HG03045 (cell line): ENCODE results near the gene ODAD4.

Source experiments
- ATAC-seq: cut with Tn5 transposase; IDR thresholded peaks from one replicate; pipeline ENCODE4 v1.9.1; 2021; ENCODE audit warnings: mild to moderate bottlenecking, moderate library complexity; ENCODE audit not compliant: unreplicated experiment

The ODAD4 gene

DNA sequence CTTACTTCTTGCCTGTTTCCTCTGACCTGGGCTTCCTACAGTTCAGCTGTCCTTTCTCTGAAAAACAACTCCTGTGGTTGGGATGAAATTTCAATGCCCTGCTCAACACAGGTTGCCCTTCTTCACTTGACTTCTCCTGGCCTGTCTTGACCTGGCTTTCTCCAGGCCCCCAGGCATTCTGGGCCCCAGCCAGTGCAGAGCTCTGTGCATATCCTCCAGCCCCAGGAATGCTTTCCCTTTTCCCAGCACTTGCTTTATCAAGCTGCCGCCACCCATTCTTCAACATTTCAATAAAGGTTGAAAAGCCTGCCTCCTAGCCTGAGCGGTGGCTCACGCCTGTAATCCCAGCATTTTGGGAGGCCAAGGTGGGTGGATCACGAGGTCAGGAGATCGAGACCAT lies 10.8 kb downstream of the ODAD4 start:
- no peak for ATAC-seq

DNA sequence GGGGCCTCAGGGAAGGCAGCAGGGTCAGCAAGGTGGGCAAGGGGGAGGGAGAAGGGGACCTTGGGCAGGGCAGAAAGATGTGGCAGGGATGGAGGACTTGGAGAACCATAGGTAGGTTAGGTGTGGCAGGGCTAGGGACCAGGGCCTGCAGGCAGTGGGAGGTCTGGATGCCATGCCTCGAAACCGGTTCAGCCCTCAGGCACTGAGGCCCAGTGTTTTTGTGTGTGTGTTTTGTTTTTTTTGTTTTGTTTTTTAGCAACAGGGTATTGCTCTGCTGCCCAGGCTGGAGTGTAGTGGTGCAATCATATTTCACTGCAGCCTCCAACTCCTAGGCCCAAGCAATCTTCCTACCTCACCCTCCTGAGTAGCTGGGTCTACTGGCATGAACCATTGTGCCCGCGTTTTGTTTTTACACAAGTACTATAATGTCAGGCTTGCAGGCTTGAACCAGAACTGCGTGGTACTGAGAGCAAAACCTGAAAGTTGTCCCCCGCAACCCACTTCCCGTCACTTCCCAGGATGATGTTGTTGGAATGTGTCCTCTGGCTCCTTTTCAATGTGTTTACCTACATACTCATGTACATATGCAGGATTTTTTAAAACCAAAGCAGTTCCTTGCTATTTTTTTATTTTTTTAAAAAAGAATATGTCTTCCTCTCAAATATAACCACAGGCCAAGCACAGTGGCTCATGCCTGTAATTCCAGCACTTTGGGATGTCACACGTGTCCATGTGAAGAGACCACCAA lies 12.4 kb downstream of the ODAD4 start:
- ATAC-seq, result no peak

DNA sequence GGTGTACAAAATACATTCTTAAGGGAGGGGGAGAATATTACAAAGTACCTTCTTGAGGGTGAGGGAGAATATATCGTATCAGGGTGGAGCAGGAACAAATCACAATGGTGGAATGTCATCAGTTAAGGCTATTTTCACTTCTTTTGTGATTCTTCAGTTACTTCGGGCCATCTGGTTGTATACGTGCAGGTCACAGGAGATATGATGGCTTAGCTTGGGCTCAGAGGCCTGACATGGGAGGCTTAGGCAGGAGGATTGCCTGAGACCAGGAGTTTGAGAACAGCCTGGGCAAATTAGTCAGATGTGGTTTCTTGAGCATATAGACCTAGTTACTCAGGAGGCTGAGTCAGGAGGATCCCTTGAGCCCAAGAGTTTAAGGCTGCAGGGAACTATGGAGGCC lies 13.1 kb downstream of the ODAD4 start:
- no peak for ATAC-seq

DNA sequence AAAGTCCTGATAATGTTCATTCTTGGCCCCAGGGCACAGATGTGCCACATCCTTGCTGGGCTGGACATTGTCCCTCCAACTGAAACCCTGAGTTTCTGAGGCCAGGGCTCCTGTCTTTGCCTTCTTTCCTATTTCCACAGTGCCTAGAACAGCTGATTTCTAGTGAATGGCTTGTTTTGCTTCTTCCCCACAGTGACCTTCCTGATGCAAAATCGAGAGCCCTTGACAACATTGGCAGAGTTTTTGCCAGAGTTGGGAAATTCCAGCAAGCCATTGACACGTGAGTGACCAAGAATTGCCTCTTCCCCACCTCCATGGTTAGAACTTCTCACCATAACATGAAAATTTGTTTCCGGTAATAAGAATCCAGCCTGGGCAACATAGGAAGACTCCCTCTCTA lies 14.5 kb downstream of the ODAD4 start:
- ATAC-seq, result no peak

DNA sequence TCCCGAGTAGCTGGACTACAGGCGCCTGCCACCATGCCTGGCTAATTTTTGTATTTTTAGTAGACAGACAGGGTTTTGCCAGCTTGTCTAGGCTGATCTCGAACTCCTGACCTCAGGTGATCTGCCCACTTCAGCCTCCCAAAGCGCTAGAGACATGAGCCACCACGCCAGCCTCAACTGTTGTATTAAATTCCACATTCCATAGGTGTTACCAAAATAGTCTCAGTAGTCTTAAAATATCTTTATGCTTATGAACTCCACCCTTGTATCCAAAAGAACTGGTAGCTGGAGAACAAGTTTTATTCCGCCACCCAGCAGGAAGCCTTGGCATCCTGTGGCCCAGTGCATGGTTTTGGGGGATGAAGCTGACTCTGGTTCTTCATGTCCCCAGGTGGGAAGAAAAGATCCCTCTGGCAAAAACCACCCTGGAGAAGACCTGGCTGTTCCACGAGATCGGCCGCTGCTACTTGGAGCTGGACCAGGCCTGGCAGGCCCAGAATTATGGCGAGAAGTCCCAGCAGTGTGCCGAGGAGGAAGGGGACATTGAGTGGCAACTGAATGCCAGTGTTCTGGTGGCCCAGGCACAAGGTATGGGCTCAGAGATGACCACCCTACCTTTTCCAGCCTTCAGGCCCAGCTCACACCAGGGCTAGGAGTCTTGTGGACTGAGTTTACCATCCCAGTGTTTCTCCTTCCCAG lies 18.5 kb downstream of the ODAD4 start:
- ATAC-seq, result no peak

DNA sequence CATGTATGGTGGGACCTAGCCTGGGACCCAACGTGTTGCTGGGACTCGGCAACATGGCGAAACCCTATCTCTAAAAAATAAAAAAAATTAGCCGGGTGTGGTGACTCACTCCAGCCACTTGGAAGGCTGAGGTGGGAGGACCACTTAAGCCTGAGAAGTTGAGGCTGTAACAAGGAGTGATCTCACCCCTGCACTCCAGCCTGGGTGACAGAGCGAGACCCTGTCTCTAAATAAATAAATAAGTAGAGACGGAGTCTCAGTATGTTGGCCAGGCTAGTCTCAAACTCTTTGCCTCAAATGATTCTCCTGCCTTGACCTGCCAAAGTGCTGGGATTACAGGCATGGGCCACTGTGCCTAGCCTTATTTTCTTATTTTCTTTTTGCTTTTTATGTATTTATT lies 26.1 kb downstream of the ODAD4 start:
- ATAC-seq, result no peak

DNA sequence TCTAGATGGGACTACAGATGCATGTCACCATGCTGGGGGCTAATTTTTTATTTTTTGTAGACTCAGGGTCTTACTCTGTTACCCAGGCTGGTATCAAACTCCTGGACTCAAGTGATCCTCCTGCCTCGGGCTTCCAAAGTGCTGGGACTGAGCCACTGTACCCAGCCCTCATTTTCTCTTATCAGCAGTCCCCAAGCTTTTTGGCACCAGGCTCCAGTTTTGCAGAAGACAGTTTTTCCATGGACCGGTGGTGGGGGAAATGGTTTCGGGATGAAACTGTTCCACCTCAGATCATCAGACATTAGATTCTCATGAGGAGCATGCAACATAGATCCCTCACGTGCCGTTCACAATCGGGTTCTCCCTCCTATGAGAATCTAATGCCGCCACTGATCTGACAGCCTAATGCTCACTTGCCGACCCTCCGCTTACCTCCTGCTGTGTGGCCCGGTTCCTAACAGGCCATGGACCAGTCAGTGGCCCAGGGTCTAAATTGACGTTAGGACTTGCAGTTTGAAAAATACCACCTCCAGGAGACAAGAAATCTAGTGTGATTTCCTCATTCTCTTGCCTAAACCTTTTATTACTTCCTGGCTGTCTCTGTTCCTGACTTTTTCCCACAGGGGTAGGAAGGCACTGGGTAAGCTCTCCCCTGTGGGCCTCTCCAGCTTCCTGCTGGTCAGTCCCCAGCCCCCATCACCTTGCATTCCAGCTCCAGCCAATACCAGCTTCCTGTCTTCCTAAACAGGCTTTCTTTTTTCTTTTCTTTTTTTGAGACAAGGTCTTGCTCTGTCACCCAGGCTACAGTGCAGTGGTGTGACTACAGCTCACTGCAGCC lies 26.8 kb downstream of the ODAD4 start:
- no peak for ATAC-seq

DNA sequence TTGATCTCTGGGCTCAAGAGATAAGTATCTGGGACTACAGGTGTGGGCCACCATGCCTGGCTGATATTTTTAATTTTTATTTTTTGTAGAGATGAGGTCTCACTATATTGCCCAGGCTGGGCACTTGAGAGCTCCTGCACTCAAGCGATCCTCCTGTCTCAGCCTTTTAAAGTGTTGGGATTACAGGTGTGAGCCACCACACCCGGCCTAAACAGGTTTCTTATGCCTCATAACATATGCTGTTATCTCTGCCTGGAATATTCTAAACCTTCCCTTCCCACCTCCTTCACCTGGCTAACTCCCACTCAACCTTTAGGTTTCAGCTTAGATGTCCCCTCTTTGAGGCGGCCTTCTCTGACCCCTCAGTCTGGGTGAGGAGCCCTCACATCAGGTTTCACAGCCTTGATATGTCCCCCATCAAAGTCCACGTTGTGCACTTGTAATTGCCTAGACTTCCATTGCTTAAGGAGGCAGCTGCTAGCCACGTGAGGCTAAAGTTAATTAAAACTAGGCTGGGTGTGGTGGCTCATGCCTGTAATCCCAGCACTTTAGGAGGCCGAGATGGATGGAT lies 27.5 kb downstream of the ODAD4 start:
- no peak for ATAC-seq

DNA sequence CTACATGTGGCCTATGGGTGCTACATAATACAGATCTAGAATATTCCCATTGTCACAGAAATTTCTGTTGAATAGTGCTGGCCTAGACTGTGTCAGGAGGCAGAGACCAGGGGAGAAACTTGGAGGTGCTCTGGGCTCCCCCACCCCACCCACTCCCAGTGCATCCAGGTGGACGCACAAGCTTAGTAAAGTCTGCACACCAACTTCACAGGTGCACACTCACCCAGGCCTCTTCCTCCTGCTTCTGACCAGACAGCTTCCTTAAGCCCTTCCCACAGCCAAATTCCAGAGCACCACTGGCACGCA lies 28.6 kb downstream of the ODAD4 start:
- ATAC-seq, result no peak

DNA sequence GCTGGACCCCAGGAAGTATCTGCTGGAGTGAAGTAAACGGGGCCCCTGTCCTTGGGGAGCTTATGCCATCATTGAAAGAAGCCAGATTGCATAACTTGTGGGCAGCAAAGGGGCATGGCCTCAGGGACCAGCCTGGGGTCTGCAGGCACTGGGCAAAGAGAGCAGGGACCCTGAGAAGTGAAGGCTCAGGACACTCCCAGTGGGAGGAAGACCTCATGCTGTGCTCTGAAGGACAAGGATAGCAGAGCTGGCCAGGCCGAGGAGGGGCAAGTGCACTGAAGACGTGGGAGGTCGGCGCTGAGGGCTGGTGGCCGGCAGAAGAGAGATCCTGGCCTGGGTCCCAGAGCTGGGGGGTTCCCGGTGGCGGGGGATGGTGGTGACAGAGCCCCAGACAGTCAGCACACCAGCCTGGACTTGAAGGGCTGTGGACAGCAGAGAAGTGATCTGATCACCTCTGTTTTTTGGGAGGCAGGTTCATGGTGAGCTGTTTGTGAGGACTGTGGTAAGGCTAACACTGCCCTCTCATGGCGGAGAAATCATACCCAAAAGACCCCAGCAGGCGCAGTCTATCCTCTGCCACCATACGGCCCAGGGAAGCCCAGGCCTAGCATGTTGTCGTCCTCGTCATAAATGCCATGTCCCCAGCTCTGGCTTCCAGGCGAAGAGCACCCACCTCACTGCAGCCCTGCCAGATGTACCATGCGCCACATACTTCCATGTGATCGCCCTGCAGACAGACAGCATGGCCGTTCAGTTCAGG lies 29.1 kb downstream of the ODAD4 start:
- ATAC-seq, result no peak

DNA sequence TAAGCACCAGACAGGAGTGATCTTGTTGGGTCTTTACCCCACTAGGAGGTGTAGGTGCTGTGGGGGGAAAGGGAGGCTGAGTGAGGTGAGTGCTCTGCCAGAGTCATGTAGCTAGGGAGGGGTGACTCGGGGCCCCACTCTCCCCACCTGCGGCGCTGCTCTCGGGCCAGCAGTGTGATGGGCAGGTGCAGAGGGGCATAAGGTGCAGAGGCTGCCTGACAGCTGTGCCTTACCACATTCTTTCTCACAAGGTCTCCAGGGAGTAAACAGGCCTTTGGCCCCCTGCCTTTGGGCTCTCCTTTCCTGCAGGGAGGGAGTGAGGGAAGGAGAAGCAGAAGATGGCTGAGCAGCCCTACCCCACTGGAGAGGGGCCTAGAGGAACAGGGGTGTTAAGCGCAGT lies 31.7 kb downstream of the ODAD4 start:
- ATAC-seq, result no peak

DNA sequence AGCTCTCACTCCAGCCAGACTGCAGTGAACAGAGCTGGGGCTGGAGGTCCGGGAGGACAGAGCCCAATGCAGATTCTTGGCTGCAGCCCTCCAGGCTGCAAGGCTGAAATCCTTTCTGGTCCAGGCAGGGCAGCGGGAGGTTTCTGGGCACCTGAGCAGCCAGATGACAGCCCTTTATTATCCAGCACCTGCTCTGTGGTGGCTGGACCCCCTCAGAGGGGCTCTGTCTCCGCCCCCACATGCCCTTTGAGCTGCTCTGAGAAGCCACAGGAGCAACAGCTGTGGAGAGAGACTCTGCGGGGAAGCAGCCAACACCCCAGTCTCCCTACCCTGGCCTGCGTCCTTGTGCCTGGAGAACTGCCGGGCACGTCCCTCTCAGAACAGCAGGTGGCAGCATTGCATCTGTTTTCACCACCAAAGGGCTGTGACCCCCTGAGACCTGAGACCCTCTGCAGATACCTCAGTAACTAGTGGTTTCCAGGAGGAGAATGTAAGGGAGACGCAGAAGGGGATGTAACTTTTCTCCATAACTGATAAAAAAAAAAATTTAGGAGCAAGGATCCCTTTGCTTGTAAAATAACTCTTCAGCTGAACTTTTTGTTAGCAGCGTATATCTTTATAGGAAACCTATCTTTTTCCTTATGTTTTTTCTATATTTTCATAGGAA lies 32.5 kb downstream of the ODAD4 start:
- no peak for ATAC-seq

DNA sequence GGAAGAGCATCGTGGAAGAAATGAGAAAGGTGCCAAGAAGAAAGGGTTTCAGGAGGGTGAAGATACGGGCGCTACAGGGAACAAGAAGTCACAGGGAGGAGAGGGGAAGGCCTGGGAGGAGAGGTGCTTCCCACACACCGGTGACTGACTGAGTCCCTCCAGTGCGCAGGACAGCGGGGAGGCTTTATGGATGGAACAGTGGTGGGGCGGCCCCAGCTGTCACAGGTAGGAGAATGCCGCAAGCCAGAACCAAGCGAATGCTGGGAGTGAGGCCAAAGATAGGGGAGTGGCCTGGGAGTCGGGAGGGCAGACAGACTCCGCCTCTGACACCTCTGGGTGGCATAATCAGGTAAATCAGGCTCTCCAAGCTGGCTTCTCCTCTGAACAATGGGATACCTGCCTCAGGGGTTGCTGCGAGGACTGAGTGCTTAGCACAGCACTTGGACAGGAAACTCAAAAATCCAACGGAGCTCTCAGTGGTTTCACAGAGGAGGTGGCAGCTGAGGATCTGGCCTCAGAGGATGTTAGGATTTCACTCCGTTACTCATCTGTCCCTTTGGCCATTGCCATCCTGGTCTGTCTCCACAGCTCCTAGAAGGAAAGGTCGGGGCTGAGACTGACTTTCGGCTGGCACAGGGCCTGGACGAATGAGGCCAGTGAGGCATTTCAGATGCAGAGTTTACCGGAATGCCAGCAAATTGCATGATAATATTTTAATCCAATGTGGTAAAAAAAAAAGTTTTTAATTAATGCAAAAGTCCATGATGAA lies 35.5 kb downstream of the ODAD4 start:
- peak; percentile 40 for ATAC-seq

DNA sequence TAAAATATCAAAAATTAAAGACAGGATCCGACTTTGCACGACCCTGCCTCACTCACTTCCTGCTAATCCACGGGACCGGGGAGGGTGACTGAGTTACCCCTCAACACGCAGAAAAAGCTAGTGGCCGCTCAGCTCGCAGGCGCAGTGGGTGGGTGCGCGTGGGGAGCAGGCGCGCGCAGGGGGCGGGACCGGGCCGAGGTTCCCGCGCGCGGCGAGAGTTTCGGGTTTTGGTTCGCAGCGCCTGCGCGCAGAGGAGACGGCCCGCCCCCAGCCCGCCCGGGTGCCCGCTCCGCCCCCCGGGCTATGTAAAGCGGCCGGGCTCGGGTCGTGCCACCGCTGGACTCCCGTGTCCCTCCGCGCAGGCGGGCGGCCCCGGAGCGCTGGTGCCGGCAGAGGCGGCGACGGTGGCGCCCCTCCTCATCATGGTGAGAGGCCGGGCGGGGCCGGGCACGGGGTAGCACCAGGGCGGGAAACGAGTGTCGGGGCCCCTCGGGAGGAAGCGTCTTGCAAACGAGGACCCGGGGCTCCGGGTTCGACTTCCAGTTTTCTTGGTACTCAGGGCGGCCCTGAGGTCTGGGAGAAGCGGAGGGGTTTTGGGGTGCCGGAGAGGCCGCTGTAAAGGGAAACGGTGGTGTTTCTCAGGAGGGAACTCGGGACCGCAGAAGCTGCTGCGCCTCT lies 36.2 kb downstream of the ODAD4 start, which contains the start of gene CNP:
Gene CNP (plus strand): TSS at position 333 of the 678 bp plus-strand sequence. CDS start 90 bp downstream, at position 423.
- ATAC-seq, result peak; percentile 68

DNA sequence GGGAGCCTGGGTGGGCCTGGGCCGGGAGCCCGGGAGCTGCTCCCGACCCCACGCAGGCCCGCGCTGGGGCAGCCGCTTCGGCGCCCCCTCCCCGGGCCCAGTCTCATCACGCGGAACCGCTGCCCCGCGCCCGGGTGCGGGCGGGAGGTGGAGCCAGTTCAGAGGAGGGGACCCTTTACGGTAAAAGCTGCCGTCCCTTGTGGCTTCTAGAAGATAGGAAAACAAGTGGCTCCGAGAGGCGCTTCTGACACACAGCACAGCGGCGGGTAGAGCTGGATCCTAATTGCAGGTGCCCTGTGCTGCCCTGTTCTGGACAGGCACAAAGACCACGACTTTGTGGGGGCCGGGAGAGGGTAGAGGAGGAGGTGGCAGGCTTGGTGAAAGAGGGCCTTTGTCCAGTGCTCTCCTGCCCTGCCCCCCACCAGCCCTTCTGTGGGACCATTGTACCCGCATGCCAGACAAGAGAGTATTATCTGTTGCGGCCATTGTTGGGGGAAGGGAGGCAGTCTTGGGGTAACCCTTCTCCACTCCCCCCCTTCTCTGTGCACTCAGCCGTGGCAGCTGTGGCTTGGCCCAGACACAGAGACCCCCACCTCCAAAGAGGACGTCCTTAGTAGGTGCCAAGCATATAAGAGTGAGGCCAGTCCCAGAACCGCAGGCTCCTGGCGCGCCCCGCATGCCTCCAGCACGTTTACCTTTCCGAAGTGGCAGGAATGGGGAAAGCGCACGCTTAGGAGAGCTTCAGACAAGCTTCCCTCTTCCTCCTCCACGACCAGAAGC lies 36.9 kb downstream of the ODAD4 start:
- ATAC-seq, result no peak

DNA sequence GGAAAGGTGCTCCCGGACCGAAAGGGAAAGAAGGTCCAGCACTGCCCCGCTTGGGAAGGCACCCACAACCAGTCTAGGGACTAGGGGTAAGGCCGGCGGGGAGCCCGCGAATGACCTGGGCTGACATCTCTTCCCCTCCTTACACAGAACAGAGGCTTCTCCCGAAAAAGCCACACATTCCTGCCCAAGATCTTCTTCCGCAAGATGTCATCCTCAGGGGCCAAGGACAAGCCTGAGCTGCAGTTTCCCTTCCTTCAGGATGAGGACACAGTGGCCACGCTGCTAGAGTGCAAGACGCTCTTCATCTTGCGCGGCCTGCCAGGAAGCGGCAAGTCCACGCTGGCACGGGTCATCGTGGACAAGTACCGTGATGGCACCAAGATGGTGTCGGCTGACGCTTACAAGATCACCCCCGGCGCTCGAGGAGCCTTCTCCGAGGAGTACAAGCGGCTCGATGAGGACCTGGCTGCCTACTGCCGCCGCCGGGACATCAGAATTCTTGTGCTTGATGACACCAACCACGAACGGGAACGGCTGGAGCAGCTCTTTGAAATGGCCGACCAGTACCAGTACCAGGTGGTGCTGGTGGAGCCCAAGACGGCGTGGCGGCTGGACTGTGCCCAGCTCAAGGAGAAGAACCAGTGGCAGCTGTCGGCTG lies 37.6 kb downstream of the ODAD4 start:
- no peak for ATAC-seq

DNA sequence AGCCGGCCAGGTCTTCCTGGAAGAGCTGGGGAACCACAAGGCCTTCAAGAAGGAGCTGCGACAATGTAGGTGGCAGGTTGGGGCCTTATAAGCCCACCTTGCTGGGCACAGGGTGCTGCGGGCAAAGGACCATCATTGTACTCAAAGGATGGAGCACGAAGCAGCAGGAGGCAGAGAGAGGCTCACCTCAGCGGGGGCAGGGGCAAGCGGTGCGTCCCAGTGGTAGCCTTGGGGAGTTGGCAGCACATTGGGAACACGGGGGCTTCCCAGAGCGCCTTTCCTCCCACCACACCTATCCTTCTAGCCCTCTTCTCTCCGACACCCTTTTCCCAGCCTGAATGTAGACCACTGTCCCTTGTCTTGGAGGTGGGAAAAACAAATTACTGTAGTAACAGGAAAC lies 38.3 kb downstream of the ODAD4 start:
- ATAC-seq, result no peak

DNA sequence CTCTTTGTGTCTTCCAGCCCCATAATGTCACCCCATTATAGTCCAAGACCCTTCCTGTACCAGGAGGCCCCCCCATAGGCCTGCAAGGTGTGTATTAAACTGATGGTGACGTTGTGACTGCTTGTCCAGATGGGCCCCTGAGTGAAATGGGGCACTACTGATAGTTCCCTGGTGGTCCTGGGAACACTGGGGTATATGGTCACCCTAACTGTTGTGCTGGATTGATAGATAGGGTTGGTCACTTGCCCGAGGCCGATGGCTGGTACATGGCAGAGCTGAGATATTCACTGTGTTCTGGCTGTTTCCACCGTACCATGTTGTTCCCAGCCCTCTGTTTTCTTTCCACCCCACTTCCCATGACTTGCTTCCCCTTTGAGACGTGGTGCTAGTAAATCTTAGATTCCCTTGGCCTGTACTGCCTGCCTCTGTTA lies 40.5 kb downstream of the ODAD4 start:
- ATAC-seq, result no peak
